ENCODE results near the gene OR10T2.
"Not testable (repeated sequence)": the region's sequence is repeated elsewhere in the genome, so short reads cannot be mapped to it uniquely, and the experiment has no call there.

- TF ChIP-seq CTCF (IDR thresholded peaks at IDR 0.05; ENCODE audit: low read length); EZH2 (IDR thresholded peaks at IDR 0.05; ENCODE audit: borderline replicate concordance, low read length): not testable (repeated sequence)
Measured at GRCh38 chr1:158374101-158374500, 25.2 kb downstream of the OR10T2 start.

Measured in OCI-LY1 (cell line).